MCF 10A (cell line): Measurements from ENCODE around the gene TEX55. TPM values are rescaled to one million over a fixed set of nuclear protein-coding genes. Genes with fewer than 3 reads are reported as not detected.

Source experiments
- BruUV-seq: library from RNA; stranded (reverse); fragments of 400-500 nt; replicated peaks from 2 replicates; lab custom pipeline; 2021; lab: Mats Ljungman, UMichigan
- CTCF ChIA-PET: fragments of 300-600 bp; sonication (Branson Sonifier 250); formaldehyde crosslinking; extraction: SDS; loops from one replicate; lab custom pipeline; 2021; ENCODE audit warnings: antibody characterized with exemption, inconsistent platforms; lab: Yijun Ruan, JAX
- POLR2A ChIA-PET: fragments of 300-600, 350-650 bp; sonication (Branson Sonifier 250); formaldehyde crosslinking; extraction: SDS; loops from one replicate; lab custom pipeline; 2020; ENCODE audit warnings: antibody characterized with exemption, inconsistent platforms; lab: Yijun Ruan, JAX
- DNase-seq: peaks from one replicate; pipeline ENCODE4 v3.0.0-alpha.2; 2018; ENCODE audit not compliant: unreplicated experiment
- H3K27ac Mint-ChIP-seq: one replicate; pipeline ENCODE4 v1.8.0; 2022; ENCODE audit warnings: mild to moderate bottlenecking, low read depth, mixed read lengths; ENCODE audit not compliant: unreplicated experiment
- H3K27me3 Mint-ChIP-seq: one replicate; pipeline ENCODE4 v1.8.0; 2022; ENCODE audit warnings: mixed read lengths; ENCODE audit not compliant: insufficient read depth, unreplicated experiment
- H3K36me3 Mint-ChIP-seq: one replicate; pipeline ENCODE4 v1.8.0; 2022; ENCODE audit warnings: mild to moderate bottlenecking, moderate library complexity, mixed read lengths; ENCODE audit not compliant: insufficient read depth, unreplicated experiment
- H3K4me1 Mint-ChIP-seq: one replicate; pipeline ENCODE4 v1.8.0; 2022; ENCODE audit warnings: mixed read lengths; ENCODE audit not compliant: insufficient read depth, unreplicated experiment
- H3K4me3 Mint-ChIP-seq: one replicate; pipeline ENCODE4 v1.8.0; 2022; ENCODE audit warnings: mild to moderate bottlenecking, moderate library complexity, mixed read lengths; ENCODE audit not compliant: unreplicated experiment
- H3K9me3 Mint-ChIP-seq: one replicate; pipeline ENCODE4 v1.8.0; 2022; ENCODE audit warnings: mixed read lengths; ENCODE audit not compliant: unreplicated experiment
- CTCF ChIP-seq: fragments of 200-600 bp; IDR thresholded peaks from one replicate; pipeline ENCODE4 v1.8.0; 2022; ENCODE audit warnings: antibody characterized with exemption, mild to moderate bottlenecking; ENCODE audit not compliant: unreplicated experiment
- intact Hi-C: fragments of 100-400 bp; cut with micrococcal nuclease; formaldehyde crosslinking; loops from 2 replicates; pipeline ENCODE4 v1.14.1; 2022
- total RNA-seq: library from RNA; stranded (reverse); gene quantifications from 2 replicates; pipeline ENCODE4 v1.2.3, GENCODE V29; 2022

The TEX55 gene
- total RNA-seq, 1 experiment from 2014 or later: not detected

- Mint-ChIP-seq H3K36me3 (no peaks in the 10 kb centered on the region), H3K9me3 (peaks cover 15% of the 10 kb centered on the region), H3K27ac (no peak overlapping the region), H3K4me3 (no peak overlapping the region), H3K27me3 (no peaks in the 10 kb centered on the region), H3K4me1 (no peaks in the 10 kb centered on the region)
- ChIA-PET CTCF (no interaction called here), POLR2A (no interaction called here)
- BruUV-seq: no TSS peak
- DNase-seq: no peak
- intact Hi-C loops: no loop called here
- TF ChIP-seq CTCF: no peak
Measured at GRCh38 chr3:119140466-119140865, 5.5 kb upstream of the TEX55 start.

- Mint-ChIP-seq H3K4me3 (no peak overlapping the region), H3K4me1 (peaks cover 14% of the 10 kb centered on the region), H3K27me3 (no peaks in the 10 kb centered on the region), H3K27ac (no peak overlapping the region), H3K36me3 (no peaks in the 10 kb centered on the region), H3K9me3 (no peaks in the 10 kb centered on the region)
- DNase-seq: no peak
- no TSS peak for BruUV-seq
- ChIA-PET CTCF (interaction anchor here (0.6 to 4.7 kb wide), 22 partner anchors 9 to 536 kb away, joined by 3 to 118 read pairs (median 4); partner anchors contain the start of gene B4GALT4), POLR2A (interaction anchor here (0.6 to 3.9 kb wide), 3 partner anchors 69 to 96 kb away, joined by 3 to 24 read pairs (median 3); partner anchors contain the start of gene B4GALT4)
- TF ChIP-seq CTCF: no peak
- intact Hi-C loops: loop anchor here (1.0 to 2.0 kb wide), 4 partner anchors 32 to 536 kb away; no protein-coding TSS in a partner anchor
Measured at GRCh38 chr3:119145128-119145499, 851 bp upstream of the TEX55 start.

- H3K4me3 Mint-ChIP-seq: no peak overlapping the region
- POLR2A ChIA-PET: interaction anchor here (0.6 to 3.9 kb wide), 3 partner anchors 90 to 94 kb away, joined by 3 to 24 read pairs (median 5); partner anchors contain the start of gene B4GALT4
- no peaks in the 10 kb centered on the region for H3K9me3 Mint-ChIP-seq
Measured at GRCh38 chr3:119146578-119147375, 812 bp downstream of the TEX55 start.

More at GRCh38 chr3:119146578-119147375, 812 bp downstream of the TEX55 start:
- Mint-ChIP-seq H3K36me3 (no peaks in the 10 kb centered on the region), H3K4me1 (peaks cover 14% of the 10 kb centered on the region), H3K27me3 (no peaks in the 10 kb centered on the region), H3K27ac (no peak overlapping the region)
- intact Hi-C loops: no loop called here
- no peak for TF ChIP-seq CTCF
- CTCF ChIA-PET: interaction anchor here (0.5 to 4.7 kb wide), 21 partner anchors 7 to 543 kb away, joined by 3 to 118 read pairs (median 4); partner anchors contain the start of gene B4GALT4
- no TSS peak for BruUV-seq
- no peak for DNase-seq
